ENCODE results near the gene MAGEA2. TPM values are rescaled to one million over a fixed set of nuclear protein-coding genes. Genes with fewer than 3 reads are reported as not detected.

Gene MAGEA2, protein sequence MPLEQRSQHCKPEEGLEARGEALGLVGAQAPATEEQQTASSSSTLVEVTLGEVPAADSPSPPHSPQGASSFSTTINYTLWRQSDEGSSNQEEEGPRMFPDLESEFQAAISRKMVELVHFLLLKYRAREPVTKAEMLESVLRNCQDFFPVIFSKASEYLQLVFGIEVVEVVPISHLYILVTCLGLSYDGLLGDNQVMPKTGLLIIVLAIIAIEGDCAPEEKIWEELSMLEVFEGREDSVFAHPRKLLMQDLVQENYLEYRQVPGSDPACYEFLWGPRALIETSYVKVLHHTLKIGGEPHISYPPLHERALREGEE
- not detected in 2 replicates for total RNA-seq

DNA sequence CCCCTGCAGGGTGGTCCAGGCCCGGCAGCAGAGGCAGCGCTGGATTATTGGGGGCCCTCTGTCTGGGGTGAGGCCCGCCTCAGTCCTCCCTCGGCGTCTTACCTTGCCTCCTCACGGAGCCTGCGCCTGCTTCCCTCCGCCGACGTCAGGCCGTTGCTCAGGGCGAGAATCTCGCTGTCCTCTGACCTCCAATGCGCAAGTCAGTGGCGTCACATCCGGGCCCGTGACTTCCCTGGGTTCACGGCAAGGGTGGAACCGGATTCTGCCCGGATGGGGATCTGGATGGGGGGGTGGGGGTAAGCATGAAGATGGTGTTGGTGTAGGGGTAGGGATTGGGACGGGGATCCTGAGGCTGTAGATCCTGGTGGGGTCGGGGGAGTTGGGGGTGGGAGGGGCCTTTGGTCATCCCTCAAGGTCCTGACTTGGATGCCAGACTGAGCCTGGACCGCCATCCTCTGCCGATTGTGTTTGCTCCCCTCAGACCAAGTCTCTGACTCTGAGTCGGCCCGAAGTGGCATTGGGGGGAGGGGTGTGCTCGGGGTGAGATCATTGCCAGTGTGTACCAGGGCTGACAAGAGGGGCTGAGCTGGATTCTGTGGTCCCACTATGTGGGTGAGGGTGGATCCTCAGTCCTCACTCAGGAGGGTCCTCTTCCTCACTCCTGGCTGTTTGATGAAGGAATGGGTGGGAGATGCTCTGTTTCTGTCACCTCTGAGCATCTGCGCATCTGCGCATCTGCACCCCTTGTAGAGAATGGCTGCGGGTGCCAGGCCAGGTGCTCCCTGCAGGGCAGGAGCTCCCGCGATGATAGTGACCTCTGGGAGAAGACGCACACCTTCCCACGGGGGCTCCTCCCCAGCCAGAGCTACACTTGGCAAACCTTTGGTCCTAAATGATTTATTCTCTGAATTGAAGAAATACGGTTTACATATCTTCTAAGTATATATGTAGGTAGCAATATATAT, at the start of gene MAGEA2:
TSS of gene MAGEA2 (minus strand) at position 157 of the 965 bp plus-strand sequence. CDS start 2,479 bp downstream, outside the sequence.

DNA sequence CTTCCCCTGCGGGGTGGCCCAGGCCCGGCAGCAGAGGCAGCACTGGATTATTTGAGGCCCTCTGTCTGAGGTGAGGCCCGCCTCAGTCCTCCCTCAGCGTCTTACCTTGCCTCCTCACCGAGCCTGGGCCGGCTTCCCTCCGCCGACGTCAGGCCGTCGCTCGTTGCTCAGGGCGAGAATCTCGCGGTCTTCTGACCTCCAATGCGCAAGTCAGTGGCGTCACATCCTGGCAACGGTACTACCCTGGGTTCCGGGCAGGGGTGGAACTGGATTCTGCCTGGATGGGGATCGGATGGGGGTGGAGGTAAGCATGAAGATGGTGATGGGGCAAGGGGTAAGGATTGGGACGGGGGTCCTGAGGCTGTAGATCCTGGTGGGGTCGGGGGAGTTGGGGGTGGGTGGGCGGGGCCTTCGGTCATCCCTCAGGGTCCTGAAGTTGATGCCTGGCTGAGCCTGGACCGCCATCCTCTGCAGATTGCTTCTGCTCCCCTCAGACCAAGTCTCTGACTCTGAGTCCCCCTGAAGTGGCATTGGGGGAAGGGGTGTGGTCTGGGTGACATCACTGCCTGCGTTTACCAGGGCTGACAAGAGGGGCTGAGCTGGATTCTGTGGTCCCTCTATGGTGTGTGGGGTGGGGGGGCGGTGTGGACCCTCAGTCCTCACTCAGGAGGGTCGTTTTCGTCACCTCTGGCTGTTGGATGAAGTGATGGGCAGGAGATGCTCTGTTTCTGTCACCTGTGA, 16.1 kb upstream of the MAGEA2 start, which contains the start of gene MAGEA6:
TSS of gene MAGEA6 (minus strand) at position 141 of the 741 bp plus-strand sequence. CDS start 2,039 bp downstream, outside the sequence.

DNA sequence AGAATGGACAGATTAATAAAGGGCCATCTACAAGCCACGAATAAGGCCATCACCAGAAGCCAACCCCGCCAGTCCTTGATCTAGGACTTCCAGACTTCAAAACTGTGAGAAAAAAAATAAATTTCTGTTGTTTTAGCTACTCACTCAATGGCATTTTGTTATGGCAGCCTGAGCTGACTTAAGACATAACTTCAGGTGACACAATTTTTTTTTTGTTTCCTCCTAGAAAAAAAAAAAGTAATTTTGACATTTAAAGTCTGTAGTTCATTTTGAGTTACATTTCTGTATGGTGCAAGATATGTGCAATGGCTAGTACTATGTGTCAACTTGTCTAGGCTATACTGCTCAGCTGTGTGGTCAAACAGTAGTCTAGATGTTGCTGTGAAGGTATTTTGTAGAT, 5.3 kb upstream of the MAGEA2 start, which contains the start of gene CSAG3:
TSS of gene CSAG3 (plus strand) at position 301 of the 400 bp plus-strand sequence.

DNA sequence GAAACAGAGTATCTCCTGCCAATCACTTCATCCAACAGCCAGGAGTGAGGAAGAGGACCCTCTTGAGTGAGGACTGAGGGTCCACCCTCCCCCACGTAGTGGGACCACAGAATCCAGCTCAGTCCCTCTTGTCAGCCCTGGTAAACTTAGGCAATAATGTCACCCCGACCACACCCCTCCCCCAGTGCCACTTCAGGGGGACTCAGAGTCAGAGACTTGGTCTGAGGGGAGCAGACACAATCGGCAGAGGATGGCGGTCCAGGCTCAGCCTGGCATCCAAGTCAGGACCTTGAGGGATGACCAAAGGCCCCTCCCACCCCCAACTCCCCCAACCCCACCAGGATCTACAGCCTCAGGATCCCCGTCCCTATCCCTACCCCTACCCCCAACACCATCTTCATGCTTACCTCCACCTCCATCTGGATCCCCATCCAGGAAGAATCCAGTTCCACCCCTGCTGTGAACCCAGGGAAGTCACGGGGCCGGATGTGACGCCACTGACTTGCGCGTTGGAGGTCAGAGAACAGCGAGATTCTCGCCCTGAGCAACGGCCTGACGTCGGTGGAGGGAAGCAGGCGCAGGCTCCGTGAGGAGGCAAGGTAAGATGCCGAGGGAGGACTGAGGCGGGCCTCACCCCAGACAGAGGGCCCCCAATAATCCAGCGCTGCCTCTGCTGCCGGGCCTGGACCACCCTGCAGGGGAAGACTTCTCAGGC, 20.2 kb downstream of the MAGEA2 start, which contains the start of the genes CSAG1 and MAGEA12:
TSS of gene CSAG1 (minus strand) at position 461 of the 715 bp plus-strand sequence. CDS start 1,261 bp downstream, outside the sequence.
TSS of gene MAGEA12 (plus strand) at position 497 of the 715 bp plus-strand sequence. CDS start 2,405 bp downstream, outside the sequence.

DNA sequence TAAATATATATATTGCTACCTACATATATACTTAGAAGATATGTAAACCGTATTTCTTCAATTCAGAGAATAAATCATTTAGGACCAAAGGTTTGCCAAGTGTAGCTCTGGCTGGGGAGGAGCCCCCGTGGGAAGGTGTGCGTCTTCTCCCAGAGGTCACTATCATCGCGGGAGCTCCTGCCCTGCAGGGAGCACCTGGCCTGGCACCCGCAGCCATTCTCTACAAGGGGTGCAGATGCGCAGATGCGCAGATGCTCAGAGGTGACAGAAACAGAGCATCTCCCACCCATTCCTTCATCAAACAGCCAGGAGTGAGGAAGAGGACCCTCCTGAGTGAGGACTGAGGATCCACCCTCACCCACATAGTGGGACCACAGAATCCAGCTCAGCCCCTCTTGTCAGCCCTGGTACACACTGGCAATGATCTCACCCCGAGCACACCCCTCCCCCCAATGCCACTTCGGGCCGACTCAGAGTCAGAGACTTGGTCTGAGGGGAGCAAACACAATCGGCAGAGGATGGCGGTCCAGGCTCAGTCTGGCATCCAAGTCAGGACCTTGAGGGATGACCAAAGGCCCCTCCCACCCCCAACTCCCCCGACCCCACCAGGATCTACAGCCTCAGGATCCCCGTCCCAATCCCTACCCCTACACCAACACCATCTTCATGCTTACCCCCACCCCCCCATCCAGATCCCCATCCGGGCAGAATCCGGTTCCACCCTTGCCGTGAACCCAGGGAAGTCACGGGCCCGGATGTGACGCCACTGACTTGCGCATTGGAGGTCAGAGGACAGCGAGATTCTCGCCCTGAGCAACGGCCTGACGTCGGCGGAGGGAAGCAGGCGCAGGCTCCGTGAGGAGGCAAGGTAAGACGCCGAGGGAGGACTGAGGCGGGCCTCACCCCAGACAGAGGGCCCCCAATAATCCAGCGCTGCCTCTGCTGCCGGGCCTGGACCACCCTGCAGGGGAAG, 39.5 kb downstream of the MAGEA2 start, which contains the start of gene MAGEA2B:
TSS of gene MAGEA2B (plus strand) at position 814 of the 973 bp plus-strand sequence. CDS start 2,479 bp downstream, outside the sequence.

DNA sequence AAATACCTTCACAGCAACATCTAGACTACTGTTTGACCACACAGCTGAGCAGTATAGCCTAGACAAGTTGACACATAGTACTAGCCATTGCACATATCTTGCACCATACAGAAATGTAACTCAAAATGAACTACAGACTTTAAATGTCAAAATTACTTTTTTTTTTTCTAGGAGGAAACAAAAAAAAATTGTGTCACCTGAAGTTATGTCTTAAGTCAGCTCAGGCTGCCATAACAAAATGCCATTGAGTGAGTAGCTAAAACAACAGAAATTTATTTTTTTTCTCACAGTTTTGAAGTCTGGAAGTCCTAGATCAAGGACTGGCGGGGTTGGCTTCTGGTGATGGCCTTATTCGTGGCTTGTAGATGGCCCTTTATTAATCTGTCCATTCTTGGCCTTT, 44.5 kb downstream of the MAGEA2 start, which contains the start of gene CSAG2:
TSS of gene CSAG2 (minus strand) at position 101 of the 400 bp plus-strand sequence. CDS start 161 bp downstream, outside the sequence.

Other genes starting within 250 kb of the MAGEA2 start
- 0.26 TPM in 1 of 2 replicates, not detected in the other for gene GABRQ, start 115.9 kb downstream of the MAGEA2 start, total RNA-seq
- not detected in 2 replicates for gene MAGEA3, start 55.0 kb downstream of the MAGEA2 start, total RNA-seq
- gene CSAG2, start 44.6 kb downstream of the MAGEA2 start, total RNA-seq, result not detected in 2 replicates
- not detected in 2 replicates for gene MAGEA2B, start 39.2 kb downstream of the MAGEA2 start, total RNA-seq
- gene CSAG1, start 20.1 kb downstream of the MAGEA2 start, total RNA-seq, result not detected in 2 replicates
- not detected in 2 replicates for gene MAGEA12, start 20.1 kb downstream of the MAGEA2 start, total RNA-seq
- not detected in 2 replicates for gene CSAG3, start 5.4 kb upstream of the MAGEA2 start, total RNA-seq
- gene MAGEA6, start 15.8 kb upstream of the MAGEA2 start, total RNA-seq, result not detected in 2 replicates
- gene CETN2, start 76.9 kb upstream of the MAGEA2 start, total RNA-seq, result 30.1 and 57.1 TPM in 2 replicates
- gene NSDHL, start 77.2 kb upstream of the MAGEA2 start, total RNA-seq, result 13.0 and 35.0 TPM in 2 replicates
- 1.5 and 4.0 TPM in 2 replicates for gene ZNF185, start 144.2 kb upstream of the MAGEA2 start, total RNA-seq
- gene PNMA5, start 240.3 kb upstream of the MAGEA2 start, total RNA-seq, result not detected in 2 replicates

Measured in epithelial cell of alveolus of lung (primary cell).